Gastroesophageal sphincter (tissue), 3 donors: ENCODE measurements around the gene OIT3.

ENCODE experiments used
- EP300 ChIP-seq: sonication (generic); formaldehyde crosslinking; IDR thresholded peaks from one replicate; pipeline ENCODE4 v1.6.1; 2017; ENCODE audit warnings: antibody characterized with exemption, mild to moderate bottlenecking
- POLR2A ChIP-seq, 2 donors: fragments of 450-650 bp; IDR thresholded peaks; one replicate each; pipeline ENCODE4 v1.6.1; 2017; ENCODE audit warnings: antibody characterized with exemption in 2 of 2, mild to moderate bottlenecking in 2 of 2, moderate library complexity in 1 of 2
- POLR2AphosphoS5 ChIP-seq: sonication (generic); formaldehyde crosslinking; IDR thresholded peaks from one replicate; pipeline ENCODE4 v1.6.1; 2017; ENCODE audit warnings: antibody characterized with exemption
- TF ChIP-seq, protein P1 (sequence below), 4 experiments: fragments of 200-600 bp in 2 of 4; fragments of 450-650 bp in 2 of 4; sonication (generic) in 1 of 4; IDR thresholded peaks; one replicate each; pipeline ENCODE4 v1.5.1; 2017 to 2019; ENCODE audit warnings: antibody characterized with exemption in 4 of 4, mild to moderate bottlenecking in 2 of 4, moderate library complexity in 2 of 4

DNA sequence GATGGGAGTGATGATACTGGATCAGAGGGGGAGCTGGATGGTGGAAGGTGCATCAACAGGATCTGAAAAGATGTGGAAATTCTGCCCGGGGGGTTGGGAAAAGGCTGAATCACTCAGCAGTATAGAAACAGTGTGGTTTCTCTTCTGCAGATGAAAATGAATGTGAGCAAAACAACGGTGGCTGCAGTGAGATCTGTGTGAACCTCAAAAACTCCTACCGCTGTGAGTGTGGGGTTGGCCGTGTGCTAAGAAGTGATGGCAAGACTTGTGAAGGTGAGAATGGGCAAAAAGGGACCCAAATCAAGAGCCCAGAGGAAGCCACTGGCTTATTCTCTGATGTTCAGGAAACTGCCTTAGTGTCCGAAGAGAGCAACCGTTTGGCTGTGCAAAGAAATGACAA, 12.9 kb downstream of the OIT3 start:
- no peak for TF ChIP-seq POLR2A (IDR thresholded peaks at IDR 0.05)
- TF ChIP-seq, protein P1, sequence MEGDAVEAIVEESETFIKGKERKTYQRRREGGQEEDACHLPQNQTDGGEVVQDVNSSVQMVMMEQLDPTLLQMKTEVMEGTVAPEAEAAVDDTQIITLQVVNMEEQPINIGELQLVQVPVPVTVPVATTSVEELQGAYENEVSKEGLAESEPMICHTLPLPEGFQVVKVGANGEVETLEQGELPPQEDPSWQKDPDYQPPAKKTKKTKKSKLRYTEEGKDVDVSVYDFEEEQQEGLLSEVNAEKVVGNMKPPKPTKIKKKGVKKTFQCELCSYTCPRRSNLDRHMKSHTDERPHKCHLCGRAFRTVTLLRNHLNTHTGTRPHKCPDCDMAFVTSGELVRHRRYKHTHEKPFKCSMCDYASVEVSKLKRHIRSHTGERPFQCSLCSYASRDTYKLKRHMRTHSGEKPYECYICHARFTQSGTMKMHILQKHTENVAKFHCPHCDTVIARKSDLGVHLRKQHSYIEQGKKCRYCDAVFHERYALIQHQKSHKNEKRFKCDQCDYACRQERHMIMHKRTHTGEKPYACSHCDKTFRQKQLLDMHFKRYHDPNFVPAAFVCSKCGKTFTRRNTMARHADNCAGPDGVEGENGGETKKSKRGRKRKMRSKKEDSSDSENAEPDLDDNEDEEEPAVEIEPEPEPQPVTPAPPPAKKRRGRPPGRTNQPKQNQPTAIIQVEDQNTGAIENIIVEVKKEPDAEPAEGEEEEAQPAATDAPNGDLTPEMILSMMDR (IDR thresholded peaks at IDR 0.05): no peak
- no peak for TF ChIP-seq EP300
- TF ChIP-seq POLR2AphosphoS5: no peak
